Measurements from ENCODE around the gene SLC7A7. TPM values are rescaled to one million over a fixed set of nuclear protein-coding genes. Genes with fewer than 3 reads are reported as not detected.
A peak's percentile ranks its signal among the peaks of the same experiment; 100 is the strongest.

SLC7A7 gene
- total and polyA plus RNA-seq, 12 donors = 1.1 to 16.1 (median 2.8) TPM

GRCh38 chr14:22819151-22819988 lies 4.1 kb upstream of the SLC7A7 start:
- intact Hi-C loops (cut with DNase I) = loop anchor here in 7 of 10 donors (5.0 to 10.0 kb wide), 8 partner anchors 155 to 435 kb away; no protein-coding TSS in a partner anchor

GRCh38 chr14:22814373-22814772 lies 862 bp downstream of the SLC7A7 start:
- peak overlapping the region in 1 of 10 donors; percentile 81 for H3K27ac ChIP-seq
- H3K36me3 ChIP-seq = no peaks in the 10 kb centered on the region
- peak overlapping the region in 3 of 10 donors; percentile 3 to 51 (median 24) for H3K4me3 ChIP-seq
- peaks cover 0 to 50% (median 10%) of the 10 kb centered on the region in 9 donors for H3K4me1 ChIP-seq
- no peaks in the 10 kb centered on the region for H3K27me3 ChIP-seq
- DNase-seq = no peak
- 84 to 87% methylated on average over 7 of the region's 7 CpGs for WGBS, 2 donors
- no peak for ATAC-seq
- intact Hi-C loops (cut with DNase I) = loop anchor here in 4 of 10 donors (10.0 kb wide), 5 partner anchors 150 to 430 kb away; no protein-coding TSS in a partner anchor
- no peak for TF ChIP-seq CTCF (IDR thresholded peaks at IDR 0.05)
- H3K9me3 ChIP-seq = no peaks in the 10 kb centered on the region

More at GRCh38 chr14:22819151-22819988, 4.1 kb upstream of the SLC7A7 start:
- H3K4me3 ChIP-seq = peak overlapping the region in 9 of 10 donors; percentile 7 to 51 (median 44)
- H3K4me1 ChIP-seq = peaks cover 3 to 72% (median 33%) of the 10 kb centered on the region in 9 donors
- DNase-seq (peak; percentile 28 to 42), ATAC-seq (peak in 7 of 8 donors; percentile 9 to 48 (median 34))
- no peaks in the 10 kb centered on the region for H3K9me3 ChIP-seq
- no peaks in the 10 kb centered on the region for H3K36me3 ChIP-seq
- peak overlapping the region in 7 of 10 donors; percentile 20 to 86 (median 54) for H3K27ac ChIP-seq
- WGBS, 2 donors = 27 to 35% methylated on average over 10 of the region's 10 CpGs
- no peak for TF ChIP-seq CTCF (IDR thresholded peaks at IDR 0.05)
- H3K27me3 ChIP-seq = no peaks in the 10 kb centered on the region

GRCh38 chr14:22813145-22813544 lies 2.1 kb downstream of the SLC7A7 start:
- Histone ChIP-seq H3K27me3 (no peaks in the 10 kb centered on the region), H3K9me3 (no peaks in the 10 kb centered on the region), H3K4me1 (peaks cover 0 to 43% (median 5%) of the 10 kb centered on the region in 9 donors), H3K27ac (no peak overlapping the region), H3K36me3 (no peaks in the 10 kb centered on the region), H3K4me3 (peak overlapping the region in 1 of 10 donors; percentile 22)
- intact Hi-C loops (cut with DNase I) = loop anchor here in 4 of 10 donors (10.0 kb wide), 5 partner anchors 148 to 428 kb away; no protein-coding TSS in a partner anchor
- DNase-seq = no peak
- no peak for ATAC-seq
- TF ChIP-seq CTCF (IDR thresholded peaks at IDR 0.05) = no peak
- 86 to 87% methylated on average over 9 of the region's 9 CpGs for WGBS, 2 donors

GRCh38 chr14:22812744-22813143 lies 2.5 kb downstream of the SLC7A7 start:
- no peak for DNase-seq
- 83 to 94% methylated on average over 4 of the region's 4 CpGs for WGBS, 2 donors
- TF ChIP-seq CTCF (IDR thresholded peaks at IDR 0.05) = no peak
- Histone ChIP-seq H3K9me3 (no peaks in the 10 kb centered on the region), H3K27ac (no peak overlapping the region), H3K27me3 (no peaks in the 10 kb centered on the region), H3K4me1 (peaks cover 0 to 39% (median under 1%) of the 10 kb centered on the region in 9 donors), H3K4me3 (peak overlapping the region in 1 of 10 donors; percentile 22), H3K36me3 (no peaks in the 10 kb centered on the region)
- ATAC-seq = no peak
- intact Hi-C loops (cut with DNase I) = loop anchor here in 4 of 10 donors (10.0 kb wide), 5 partner anchors 148 to 428 kb away; no protein-coding TSS in a partner anchor
